ENCODE measurements around the gene GFER. TPM values are rescaled to one million over a fixed set of nuclear protein-coding genes. Genes with fewer than 3 reads are reported as not detected.

The GFER gene
- 10 to 100 TPM; 40.3 to 45.5 TPM for total RNA-seq
- polyA plus RNA-seq (2013, experiment 1 of 2), result 26.2 TPM
- 27.4 TPM for polyA plus RNA-seq (2013, experiment 2 of 2)
- long read RNA-seq, experiment 1, transcript GFER-201 (3 exons, 2,345 nt), result major isoform, 14 of 19 reads
- long read RNA-seq, experiment 1, partial matches to known transcripts, result 1 of 19 reads
- long read RNA-seq, experiment 1, other reads (novel, unspliced or antisense), result 3 of 19 reads
- long read RNA-seq, experiment 2, transcript GFER-203 (2 exons, 1,365 nt), result minor isoform, 6 of 45 reads
- long read RNA-seq, experiment 2, transcript GFER-201 (3 exons, 2,345 nt), result major isoform, 36 of 45 reads
- long read RNA-seq, experiment 2, partial matches to known transcripts, result 0 of 45 reads
- long read RNA-seq, experiment 2, other reads (novel, unspliced or antisense), result 3 of 45 reads
- long read RNA-seq, experiment 3, transcript GFER-201 (3 exons, 2,345 nt), result major isoform, 18 of 21 reads
- long read RNA-seq, experiment 3, partial matches to known transcripts, result 0 of 21 reads
- long read RNA-seq, experiment 3, other reads (novel, unspliced or antisense), result 2 of 21 reads
- long read RNA-seq, experiment 4, result 0 reads

DNA sequence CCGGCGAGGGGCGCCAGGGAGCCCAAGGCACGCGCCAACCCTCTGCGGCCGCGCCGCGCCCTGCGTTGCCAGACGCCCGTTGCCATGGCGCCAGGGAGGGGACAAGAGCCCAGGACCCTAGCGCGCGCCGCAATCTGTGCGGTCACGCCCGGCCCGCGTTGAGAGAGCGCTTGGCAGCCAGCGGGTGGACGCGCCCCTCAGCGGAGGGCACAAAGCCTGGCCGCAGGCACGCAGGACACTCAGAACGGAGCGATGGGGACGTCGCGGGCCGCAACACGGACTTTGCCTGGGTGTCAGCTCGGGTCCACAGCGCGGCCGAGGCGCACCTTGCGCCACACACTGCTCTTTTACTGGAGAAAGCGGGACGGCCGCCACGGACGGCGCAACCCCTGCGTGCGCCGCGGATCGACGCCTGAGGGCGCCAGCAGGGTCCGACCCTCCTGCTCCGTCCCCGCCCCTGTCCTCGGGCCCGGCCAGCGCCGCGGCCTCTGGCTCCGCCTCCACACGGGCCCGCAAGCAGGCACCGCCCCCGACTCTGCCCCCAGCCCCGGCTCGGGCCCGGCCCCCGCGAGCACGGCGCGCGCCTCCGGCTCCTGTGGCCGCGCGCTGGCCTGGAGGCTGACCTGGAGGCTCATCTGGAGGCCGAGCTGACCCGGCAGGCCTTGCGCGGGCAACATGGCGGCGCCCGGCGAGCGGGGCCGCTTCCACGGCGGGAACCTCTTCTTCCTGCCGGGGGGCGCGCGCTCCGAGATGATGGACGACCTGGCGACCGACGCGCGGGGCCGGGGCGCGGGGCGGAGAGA lies at the start of gene GFER:
TSS of gene GFER (plus strand) at position 650 of the 803 bp plus-strand sequence. CDS start at position 676, 26 bp downstream.
- peak within 1 kb of the TSS; percentile 82 for H3K4me3 ChIP-seq (ENCODE audit: low read length)
- peaks cover 10% of the 10 kb centered on the region for H3K36me3 Mint-ChIP-seq (ENCODE audit: low read depth)
- peak; percentile 98 for DNase-seq
- H3K9me3 Mint-ChIP-seq, result no peaks in the 10 kb centered on the region
- TF ChIP-seq, protein P1, sequence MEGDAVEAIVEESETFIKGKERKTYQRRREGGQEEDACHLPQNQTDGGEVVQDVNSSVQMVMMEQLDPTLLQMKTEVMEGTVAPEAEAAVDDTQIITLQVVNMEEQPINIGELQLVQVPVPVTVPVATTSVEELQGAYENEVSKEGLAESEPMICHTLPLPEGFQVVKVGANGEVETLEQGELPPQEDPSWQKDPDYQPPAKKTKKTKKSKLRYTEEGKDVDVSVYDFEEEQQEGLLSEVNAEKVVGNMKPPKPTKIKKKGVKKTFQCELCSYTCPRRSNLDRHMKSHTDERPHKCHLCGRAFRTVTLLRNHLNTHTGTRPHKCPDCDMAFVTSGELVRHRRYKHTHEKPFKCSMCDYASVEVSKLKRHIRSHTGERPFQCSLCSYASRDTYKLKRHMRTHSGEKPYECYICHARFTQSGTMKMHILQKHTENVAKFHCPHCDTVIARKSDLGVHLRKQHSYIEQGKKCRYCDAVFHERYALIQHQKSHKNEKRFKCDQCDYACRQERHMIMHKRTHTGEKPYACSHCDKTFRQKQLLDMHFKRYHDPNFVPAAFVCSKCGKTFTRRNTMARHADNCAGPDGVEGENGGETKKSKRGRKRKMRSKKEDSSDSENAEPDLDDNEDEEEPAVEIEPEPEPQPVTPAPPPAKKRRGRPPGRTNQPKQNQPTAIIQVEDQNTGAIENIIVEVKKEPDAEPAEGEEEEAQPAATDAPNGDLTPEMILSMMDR (conservative IDR thresholded peaks at IDR 0.05), result peak; percentile 67
- peak within 1 kb of the TSS; percentile 89 for H3K27ac Mint-ChIP-seq
- no peaks in the 10 kb centered on the region for H3K4me1 ChIP-seq (ENCODE audit: control insufficient read depth, insufficient read depth, low read length)
- H3K4me3 Mint-ChIP-seq, result peak within 1 kb of the TSS; percentile 81
- peaks cover 56% of the 10 kb centered on the region for H3K27me3 ChIP-seq (ENCODE audit: control insufficient read depth, insufficient read depth, low read length, poor library complexity, severe bottlenecking)
- peaks cover 49% of the 10 kb centered on the region for H3K27me3 Mint-ChIP-seq (ENCODE audit: insufficient read depth)
- H3K9ac ChIP-seq (ENCODE audit: extremely low read depth, low read length, poor library complexity, severe bottlenecking), result peak within 1 kb of the TSS; percentile 80
- no peaks in the 10 kb centered on the region for H3K9me3 ChIP-seq (ENCODE audit: control insufficient read depth, low read length)
- peaks cover 5% of the 10 kb centered on the region for H3K4me1 Mint-ChIP-seq
- H3K36me3 ChIP-seq (ENCODE audit: control insufficient read depth, insufficient read depth, low read length), result peaks cover 23% of the 10 kb centered on the region
- 0 to 1% methylated on average over 55 to 109 of the region's 109 CpGs for WGBS, 2 experiments (ENCODE audit: insufficient coverage in 1 of 2, insufficient read length in 1 of 2)
- peak within 1 kb of the TSS; percentile 97 for H3K27ac ChIP-seq (ENCODE audit: low read depth, low read length)

DNA sequence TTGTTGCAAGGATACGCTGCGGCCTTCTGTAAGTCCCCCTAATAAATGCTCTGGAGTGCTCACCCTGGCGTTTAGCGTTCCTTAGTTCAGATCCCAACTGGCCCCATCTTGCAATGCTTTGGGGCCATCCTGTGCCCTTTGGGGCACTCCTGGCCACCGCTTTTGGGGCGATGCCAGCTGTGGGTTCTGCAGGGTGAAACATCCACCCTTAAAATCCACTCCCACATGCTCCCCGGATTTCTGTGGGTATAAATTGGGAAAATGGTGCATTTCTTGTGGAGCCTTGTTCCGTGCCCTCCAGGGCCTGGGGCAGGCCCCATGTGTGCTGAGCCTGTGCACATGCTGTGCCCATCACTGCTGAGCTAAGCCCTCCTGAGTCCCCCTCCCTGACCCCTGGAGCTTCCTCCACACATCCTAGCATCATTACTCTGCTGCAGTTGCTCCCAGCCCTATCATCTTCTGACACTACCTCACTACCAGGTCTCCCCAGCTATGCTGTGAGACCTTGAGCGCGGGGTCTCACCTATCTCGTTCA lies 47.0 kb upstream of the GFER start:
- no peaks in the 10 kb centered on the region for H3K9me3 ChIP-seq (ENCODE audit: control insufficient read depth, low read length)
- no peaks in the 10 kb centered on the region for H3K27me3 ChIP-seq (ENCODE audit: control insufficient read depth, insufficient read depth, low read length, poor library complexity, severe bottlenecking)
- peaks cover 22% of the 10 kb centered on the region for H3K36me3 Mint-ChIP-seq (ENCODE audit: low read depth)
- no peak for DNase-seq
- peaks cover 3% of the 10 kb centered on the region for H3K4me1 Mint-ChIP-seq
- 93 to 100% methylated on average over 4 to 11 of the region's 11 CpGs for WGBS, 2 experiments (ENCODE audit: insufficient coverage in 1 of 2, insufficient read length in 1 of 2)
- TF ChIP-seq, protein P1 (conservative IDR thresholded peaks at IDR 0.05), result no peak
- no peak overlapping the region for H3K4me3 Mint-ChIP-seq
- H3K36me3 ChIP-seq (ENCODE audit: control insufficient read depth, insufficient read depth, low read length), result peaks cover 4% of the 10 kb centered on the region
- no peaks in the 10 kb centered on the region for H3K9me3 Mint-ChIP-seq
- peaks cover 1% of the 10 kb centered on the region for H3K27me3 Mint-ChIP-seq (ENCODE audit: insufficient read depth)
- no peak overlapping the region for H3K27ac Mint-ChIP-seq
- no peak overlapping the region for H3K27ac ChIP-seq (ENCODE audit: low read depth, low read length)
- H3K4me1 ChIP-seq (ENCODE audit: control insufficient read depth, insufficient read depth, low read length), result no peaks in the 10 kb centered on the region
- H3K4me3 ChIP-seq (ENCODE audit: low read length), result no peak overlapping the region
- H3K9ac ChIP-seq (ENCODE audit: extremely low read depth, low read length, poor library complexity, severe bottlenecking), result no peak overlapping the region

DNA sequence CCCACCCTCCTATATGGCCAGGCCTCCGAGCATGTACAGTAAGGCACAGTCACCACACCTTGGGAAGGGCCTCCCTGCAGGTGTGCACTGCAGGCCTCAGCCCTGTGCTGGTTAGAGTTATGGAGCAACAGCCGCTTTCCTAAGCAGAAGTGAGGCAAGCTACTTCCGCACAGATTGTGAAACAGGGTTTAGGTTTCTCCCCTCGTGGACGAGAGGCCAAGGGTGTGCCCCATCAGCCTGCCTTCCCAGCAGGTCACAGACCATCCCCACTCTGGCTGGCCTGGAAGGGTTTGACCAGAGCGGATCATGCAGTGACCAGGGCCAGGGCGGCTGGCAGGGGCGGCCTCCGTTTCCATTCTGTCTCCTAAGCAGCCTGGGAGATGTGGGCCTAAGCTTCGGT lies 45.7 kb upstream of the GFER start:
- H3K9ac ChIP-seq (ENCODE audit: extremely low read depth, low read length, poor library complexity, severe bottlenecking), result no peak overlapping the region
- no peak overlapping the region for H3K4me3 ChIP-seq (ENCODE audit: low read length)
- Mint-ChIP-seq H3K36me3 (ENCODE audit: low read depth) (peaks cover 22% of the 10 kb centered on the region), H3K9me3 (no peaks in the 10 kb centered on the region), H3K4me3 (no peak overlapping the region), H3K27me3 (ENCODE audit: insufficient read depth) (peaks cover 1% of the 10 kb centered on the region), H3K27ac (no peak overlapping the region), H3K4me1 (peaks cover 3% of the 10 kb centered on the region)
- H3K4me1 ChIP-seq (ENCODE audit: control insufficient read depth, insufficient read depth, low read length), result no peaks in the 10 kb centered on the region
- no peaks in the 10 kb centered on the region for H3K27me3 ChIP-seq (ENCODE audit: control insufficient read depth, insufficient read depth, low read length, poor library complexity, severe bottlenecking)
- TF ChIP-seq, protein P1 (conservative IDR thresholded peaks at IDR 0.05), result no peak
- DNase-seq, result no peak
- H3K9me3 ChIP-seq (ENCODE audit: control insufficient read depth, low read length), result no peaks in the 10 kb centered on the region
- 90 to 94% methylated on average over 9 to 10 of the region's 10 CpGs for WGBS, 2 experiments (ENCODE audit: insufficient coverage in 1 of 2, insufficient read length in 1 of 2)
- no peak overlapping the region for H3K27ac ChIP-seq (ENCODE audit: low read depth, low read length)
- H3K36me3 ChIP-seq (ENCODE audit: control insufficient read depth, insufficient read depth, low read length), result peaks cover 4% of the 10 kb centered on the region

Data from endodermal cell (in vitro differentiated cells).